HG02981 (cell line): ENCODE data around the gene FLAD1.
A peak's percentile ranks its signal among the peaks of the same experiment; 100 is the strongest.

Experiments
- ATAC-seq: cut with Tn5 transposase; IDR thresholded peaks from one replicate; pipeline ENCODE4 v1.9.1; 2021; ENCODE audit warnings: mild to moderate bottlenecking, moderate library complexity; ENCODE audit not compliant: unreplicated experiment

The FLAD1 gene

DNA sequence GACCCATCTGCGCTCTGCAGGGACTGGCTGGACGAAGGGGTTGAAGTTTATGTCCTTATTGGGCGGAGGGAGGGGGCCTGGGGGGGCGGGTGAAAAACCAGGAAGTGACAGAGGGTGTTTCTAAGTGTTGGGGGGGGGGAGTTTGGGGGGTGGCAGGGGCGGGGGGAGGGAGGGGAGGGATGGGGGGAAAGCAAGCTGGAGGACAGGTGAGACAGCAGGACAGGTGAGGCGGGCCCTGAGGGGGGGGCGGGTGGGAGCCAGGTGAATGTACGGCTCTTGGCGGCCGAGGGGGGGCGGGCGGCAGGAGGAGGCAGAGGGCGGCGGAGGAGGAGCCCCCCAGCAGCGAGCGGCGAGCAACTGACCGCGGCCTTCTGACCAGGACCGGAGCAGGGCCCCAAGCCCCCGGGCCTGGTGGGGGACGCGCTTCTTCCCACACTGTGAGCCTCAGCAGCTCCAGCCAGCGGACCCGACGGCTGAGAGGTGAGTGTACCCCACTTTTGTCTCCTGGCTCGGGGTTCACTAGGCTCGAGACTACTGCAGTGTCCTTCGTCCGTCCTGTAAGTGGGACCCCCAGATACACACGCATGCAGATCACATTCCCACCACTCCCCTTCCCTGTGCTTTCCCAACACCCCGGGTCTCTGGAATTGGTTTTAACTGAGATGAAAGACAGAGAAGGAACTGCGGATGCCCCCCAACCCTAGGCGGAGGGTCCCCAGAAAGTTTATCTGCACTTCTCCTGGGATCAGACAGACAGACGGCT, 19.5 kb downstream of the FLAD1 start, which contains the start of gene ZBTB7B:
ZBTB7B (plus strand) TSS at position 339 of the 763 bp plus-strand sequence. CDS start 11,859 bp downstream, outside the sequence.
- ATAC-seq: peak; percentile 0

DNA sequence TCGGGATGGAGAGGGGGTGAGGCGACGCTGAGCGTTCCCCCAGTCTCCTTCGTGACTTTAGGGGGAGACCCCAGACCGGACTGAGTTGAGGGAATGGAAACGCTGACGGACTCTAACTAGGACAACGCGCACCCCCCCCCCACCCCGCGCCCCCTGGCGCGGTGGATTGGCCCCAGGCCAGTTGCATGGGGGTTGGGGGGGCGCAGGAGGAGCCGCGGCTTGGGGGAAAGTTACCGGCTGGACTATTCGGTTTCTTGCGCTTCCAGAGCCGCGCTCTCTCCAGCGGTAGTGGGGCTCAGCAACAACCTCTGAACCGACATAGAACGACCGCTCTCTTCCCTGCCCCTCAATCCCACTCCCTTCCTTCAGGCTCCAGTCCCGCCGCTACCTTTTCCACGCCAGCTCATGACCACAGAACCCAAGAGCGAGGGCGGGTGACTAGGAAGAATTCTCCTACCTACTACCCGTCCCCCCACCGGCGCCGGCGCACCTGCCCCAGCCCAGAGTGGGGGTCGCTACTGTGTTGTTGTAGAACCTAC, 20.2 kb downstream of the FLAD1 start:
- no peak for ATAC-seq

DNA sequence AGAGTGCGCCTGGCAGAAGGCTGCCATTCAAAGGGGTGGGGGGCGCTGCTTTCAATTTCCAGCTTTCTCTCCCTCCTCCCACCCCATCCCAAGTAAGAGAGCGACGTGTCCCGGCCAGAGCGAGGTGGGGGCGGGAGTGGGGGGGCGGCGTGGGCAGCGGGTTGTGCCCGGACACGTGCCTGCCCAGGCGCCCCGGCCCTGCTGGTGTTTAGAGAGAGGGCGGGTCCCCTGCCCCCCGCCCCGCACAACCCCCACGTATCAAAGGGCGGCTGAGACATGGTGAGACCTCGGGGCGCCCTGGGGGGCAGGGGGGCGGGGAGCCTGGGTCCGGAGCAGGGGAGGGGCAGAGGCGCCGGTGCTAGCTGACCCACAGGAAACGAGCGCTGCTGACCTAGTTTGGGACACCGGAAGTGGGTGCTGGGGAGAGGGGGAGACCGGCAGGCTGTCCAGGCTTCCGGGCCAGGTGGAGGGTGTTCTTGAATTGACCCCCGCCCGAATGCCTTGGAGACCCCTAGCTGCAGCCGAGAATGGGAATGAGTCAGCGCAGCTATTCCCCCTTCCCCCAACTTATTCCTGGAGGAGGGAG, 20.7 kb downstream of the FLAD1 start:
- ATAC-seq: no peak

GRCh38 chr1:155004352-155005075, 21.4 kb downstream of the FLAD1 start:
- ATAC-seq: no peak

GRCh38 chr1:155005076-155006011, 22.2 kb downstream of the FLAD1 start:
- ATAC-seq: no peak

GRCh38 chr1:155006601-155007101, 23.5 kb downstream of the FLAD1 start:
- no peak for ATAC-seq

- ATAC-seq: no peak
These were observed 24.2 kb downstream of the FLAD1 start for GRCh38 chr1:155007251-155007828.

- no peak for ATAC-seq
These were observed 25.1 kb downstream of the FLAD1 start for GRCh38 chr1:155008015-155008941.

GRCh38 chr1:155009221-155009711, 26.1 kb downstream of the FLAD1 start:
- ATAC-seq: no peak

- ATAC-seq: no peak
These were observed 26.6 kb downstream of the FLAD1 start for GRCh38 chr1:155009742-155010141.

DNA sequence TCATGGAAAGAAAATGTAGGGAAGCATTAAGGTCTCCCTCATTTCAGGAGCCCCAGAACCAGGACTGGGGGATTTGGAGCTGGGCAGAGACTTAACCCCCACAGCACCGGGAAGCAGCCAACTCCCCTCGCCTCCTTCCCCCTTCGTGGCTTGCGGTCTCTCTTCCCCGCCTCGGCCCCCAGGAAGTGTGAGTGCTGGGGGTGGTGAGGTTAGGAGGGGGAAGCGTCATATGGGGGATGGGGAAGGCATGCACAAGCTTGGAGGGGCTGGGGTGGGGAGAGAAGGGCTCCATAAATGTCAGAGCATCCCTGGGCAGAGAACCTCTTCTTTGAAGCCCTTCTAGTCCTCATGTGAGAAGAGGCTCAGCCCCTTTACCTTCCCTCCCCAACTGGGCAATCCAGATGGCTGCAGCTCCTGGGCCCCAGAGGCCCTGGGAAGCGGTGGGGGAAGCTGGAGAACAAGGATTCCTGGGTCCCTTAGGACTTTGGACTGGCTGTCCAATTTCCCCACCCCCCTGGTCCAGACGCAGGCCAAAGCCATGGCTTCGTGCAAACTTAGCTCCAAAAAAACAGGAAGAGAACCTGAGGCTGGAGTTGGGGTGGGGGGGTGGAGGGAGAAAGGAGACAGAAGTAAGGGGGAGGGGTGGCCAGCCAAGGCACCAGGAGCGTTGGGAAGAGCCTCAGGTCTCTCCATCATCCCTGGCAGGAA, 27.2 kb downstream of the FLAD1 start:
- ATAC-seq: no peak

- ATAC-seq: no peak
These were observed 27.9 kb downstream of the FLAD1 start for GRCh38 chr1:155011004-155011416.

GRCh38 chr1:155011437-155012025, 28.4 kb downstream of the FLAD1 start:
- ATAC-seq: no peak

DNA sequence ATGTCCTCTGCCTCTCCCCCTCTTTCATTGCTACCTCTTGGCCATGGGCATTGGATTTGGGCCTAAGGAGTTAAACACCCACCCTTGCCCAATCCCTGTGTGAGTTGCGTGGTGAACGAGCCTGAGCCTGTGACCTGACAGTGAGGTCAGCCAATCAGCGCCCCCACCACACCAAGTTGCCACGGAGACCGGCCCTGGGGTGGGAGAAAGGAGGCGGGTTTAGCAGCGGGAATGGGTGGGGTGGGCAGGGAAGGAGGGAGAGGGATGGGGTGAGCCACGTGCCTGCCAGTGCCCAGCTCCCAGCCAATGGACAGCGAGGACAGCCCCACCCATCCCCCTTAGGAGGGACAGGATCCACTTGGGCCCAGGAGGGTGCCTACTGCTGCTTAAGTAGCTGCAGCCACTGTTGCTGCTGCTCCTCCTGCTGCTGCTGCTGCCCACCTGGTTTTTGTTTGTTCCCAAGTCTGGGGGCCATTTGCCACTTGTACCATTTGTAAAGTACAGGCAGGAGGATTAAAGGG, 28.9 kb downstream of the FLAD1 start:
- no peak for ATAC-seq

- no peak for ATAC-seq
These were observed 29.8 kb downstream of the FLAD1 start for GRCh38 chr1:155012776-155013602.

DNA sequence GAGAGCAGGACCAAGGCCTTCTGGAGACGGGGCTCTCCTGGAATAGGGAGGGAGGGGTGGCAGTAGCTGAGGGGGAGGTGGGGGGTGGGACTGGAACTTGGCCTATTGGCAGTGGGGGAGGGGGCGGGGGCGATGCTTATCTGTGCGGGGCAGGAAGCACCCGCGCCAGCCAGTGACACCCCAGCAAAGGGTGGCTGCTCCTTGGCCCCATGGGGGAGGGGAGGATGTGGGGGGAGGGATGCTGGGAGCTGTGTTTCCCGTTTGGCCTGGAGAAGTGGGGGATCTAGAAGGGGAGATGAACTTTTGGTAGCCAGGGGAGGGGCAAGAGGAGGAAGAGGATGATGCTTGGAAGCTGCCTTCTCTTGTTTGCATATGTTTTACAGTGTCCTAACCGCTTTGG, 30.5 kb downstream of the FLAD1 start:
- no peak for ATAC-seq
